Type B pancreatic cell (in vitro differentiated cells): ENCODE measurements around the gene PRSS21. TPM values are rescaled to one million over a fixed set of nuclear protein-coding genes. Genes with fewer than 3 reads are reported as not detected.

Experiments
- DNase-seq: peaks from one replicate; pipeline ENCODE4 v3.0.0; 2021; ENCODE audit warnings: mixed read lengths; ENCODE audit not compliant: unreplicated experiment; ENCODE audit errors: extremely low spot score
- H3K27ac Mint-ChIP-seq: 2 replicates; pipeline ENCODE4 v1.8.0; 2021; ENCODE audit warnings: mild to moderate bottlenecking, mixed read lengths
- H3K27me3 Mint-ChIP-seq: 2 replicates; pipeline ENCODE4 v1.8.0; 2021; ENCODE audit warnings: mixed read lengths
- H3K36me3 Mint-ChIP-seq: 2 replicates; pipeline ENCODE4 v1.8.0; 2021; ENCODE audit warnings: mixed read lengths
- H3K4me1 Mint-ChIP-seq: one replicate; pipeline ENCODE4 v1.8.0; 2021; ENCODE audit warnings: mixed read lengths; ENCODE audit not compliant: unreplicated experiment
- H3K4me3 Mint-ChIP-seq: 2 replicates; pipeline ENCODE4 v1.8.0; 2021; ENCODE audit warnings: mild to moderate bottlenecking, mixed read lengths
- H3K9me3 Mint-ChIP-seq: 2 replicates; pipeline ENCODE4 v1.8.0; 2021; ENCODE audit warnings: mixed read lengths
- CTCF ChIP-seq: fragments of 200-600 bp; sonication (generic); conservative IDR thresholded peaks from 2 replicates; pipeline ENCODE4 v1.5.0; 2021; ENCODE audit warnings: antibody characterized with exemption, mild to moderate bottlenecking
- total RNA-seq: library from RNA; stranded (reverse); gene quantifications from 2 replicates; pipeline ENCODE4 v1.2.1, GENCODE V29; 2021; ENCODE audit warnings: low replicate concordance

PRSS21 gene
- total RNA-seq, 1 donor from 2014 or later, result not detected

- TF ChIP-seq CTCF, result no peak
- Mint-ChIP-seq H3K4me1 (no peaks in the 10 kb centered on the region), H3K36me3 (no peaks in the 10 kb centered on the region), H3K4me3 (no peak overlapping the region), H3K27ac (no peak overlapping the region), H3K27me3 (peaks cover 14% of the 10 kb centered on the region), H3K9me3 (no peaks in the 10 kb centered on the region)
- no peak for DNase-seq
These were observed 8.9 kb downstream of the PRSS21 start for GRCh38 chr16:2825906-2826305.

- Mint-ChIP-seq H3K4me3 (no peak overlapping the region), H3K4me1 (no peaks in the 10 kb centered on the region), H3K9me3 (no peaks in the 10 kb centered on the region), H3K27me3 (peaks cover 16% of the 10 kb centered on the region), H3K36me3 (no peaks in the 10 kb centered on the region), H3K27ac (no peak overlapping the region)
- no peak for TF ChIP-seq CTCF
- DNase-seq, result no peak
These were observed 9.7 kb downstream of the PRSS21 start for GRCh38 chr16:2826591-2827373.

- Mint-ChIP-seq H3K4me1 (no peaks in the 10 kb centered on the region), H3K27ac (no peak overlapping the region), H3K27me3 (peaks cover 14% of the 10 kb centered on the region), H3K36me3 (no peaks in the 10 kb centered on the region), H3K4me3 (no peak overlapping the region), H3K9me3 (no peaks in the 10 kb centered on the region)
- DNase-seq, result no peak
- no peak for TF ChIP-seq CTCF
These were observed 10.3 kb downstream of the PRSS21 start for GRCh38 chr16:2827374-2827791.

- Mint-ChIP-seq H3K4me3 (no peak overlapping the region), H3K4me1 (no peaks in the 10 kb centered on the region), H3K27me3 (peaks cover 16% of the 10 kb centered on the region), H3K27ac (no peak overlapping the region), H3K9me3 (no peaks in the 10 kb centered on the region), H3K36me3 (no peaks in the 10 kb centered on the region)
- TF ChIP-seq CTCF, result no peak
- no peak for DNase-seq
These were observed 10.9 kb downstream of the PRSS21 start for GRCh38 chr16:2827831-2828520.

- Mint-ChIP-seq H3K4me3 (no peak overlapping the region), H3K4me1 (no peaks in the 10 kb centered on the region), H3K36me3 (no peaks in the 10 kb centered on the region), H3K9me3 (no peaks in the 10 kb centered on the region), H3K27ac (no peak overlapping the region), H3K27me3 (peaks cover 12% of the 10 kb centered on the region)
- TF ChIP-seq CTCF, result no peak
- DNase-seq, result no peak
These were observed 11.4 kb downstream of the PRSS21 start for GRCh38 chr16:2828521-2828840.
